ENCODE results near the gene TCEAL7.
"Not testable (repeated sequence)": the region's sequence is repeated elsewhere in the genome, so short reads cannot be mapped to it uniquely, and the experiment has no call there.

The TCEAL7 gene, protein sequence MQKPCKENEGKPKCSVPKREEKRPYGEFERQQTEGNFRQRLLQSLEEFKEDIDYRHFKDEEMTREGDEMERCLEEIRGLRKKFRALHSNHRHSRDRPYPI

GRCh38 chrX:103329991-103330390, at the start of gene TCEAL7:
TSS of gene TCEAL7 (plus strand) at chrX:103330239. CDS start at chrX:103331404, 1,165 bp downstream.
- no peak within 1 kb of the TSS for H3K27ac ChIP-seq (ENCODE audit: low read depth in 2 of 2, low read length in 2 of 2)
- H3K9me3 ChIP-seq (ENCODE audit: control insufficient read depth in 2 of 2, low read length in 2 of 2), result no peaks in the 10 kb centered on the region
- H3K4me1 ChIP-seq (ENCODE audit: control insufficient read depth in 2 of 2, insufficient read depth in 2 of 2, low read length in 2 of 2), result no peaks in the 10 kb centered on the region
- H3K27me3 ChIP-seq (ENCODE audit: control insufficient read depth in 2 of 2, insufficient read depth in 2 of 2, low read length in 2 of 2), result peaks cover 0 to 11% of the 10 kb centered on the region in 2 donors
- no peaks in the 10 kb centered on the region for H3K36me3 ChIP-seq (ENCODE audit: control insufficient read depth in 2 of 2, insufficient read depth in 2 of 2, low read length in 2 of 2)
- peak within 1 kb of the TSS; percentile 5 to 50 for H3K4me3 ChIP-seq (ENCODE audit: low read length in 2 of 2)
- peak within 1 kb of the TSS in 1 of 2 donors; percentile 20 for H3K9ac ChIP-seq (ENCODE audit: low read depth in 1 of 2, low read length in 2 of 2)

- H3K4me1 ChIP-seq (ENCODE audit: control insufficient read depth in 2 of 2, insufficient read depth in 2 of 2, low read length in 2 of 2), result no peaks in the 10 kb centered on the region
- H3K36me3 ChIP-seq (ENCODE audit: control insufficient read depth in 2 of 2, insufficient read depth in 2 of 2, low read length in 2 of 2), result no peaks in the 10 kb centered on the region
- H3K9ac ChIP-seq (ENCODE audit: low read depth in 1 of 2, low read length in 2 of 2), result no peak overlapping the region
- H3K4me3 ChIP-seq (ENCODE audit: low read length in 2 of 2), result no peak overlapping the region
- peaks cover 0 to 3% of the 10 kb centered on the region in 2 donors for H3K27me3 ChIP-seq (ENCODE audit: control insufficient read depth in 2 of 2, insufficient read depth in 2 of 2, low read length in 2 of 2)
- H3K27ac ChIP-seq (ENCODE audit: low read depth in 2 of 2, low read length in 2 of 2), result no peak overlapping the region
- no peaks in the 10 kb centered on the region for H3K9me3 ChIP-seq (ENCODE audit: control insufficient read depth in 2 of 2, low read length in 2 of 2)
These were observed 36.9 kb upstream of the TCEAL7 start for GRCh38 chrX:103293118-103293517.

- Histone ChIP-seq H3K36me3 (ENCODE audit: control insufficient read depth in 2 of 2, insufficient read depth in 2 of 2, low read length in 2 of 2) (no peaks in the 10 kb centered on the region), H3K4me1 (ENCODE audit: control insufficient read depth in 2 of 2, insufficient read depth in 2 of 2, low read length in 2 of 2) (no peaks in the 10 kb centered on the region), H3K9me3 (ENCODE audit: control insufficient read depth in 2 of 2, low read length in 2 of 2) (no peaks in the 10 kb centered on the region), H3K4me3 (ENCODE audit: low read length in 2 of 2) (no peak overlapping the region), H3K27me3 (ENCODE audit: control insufficient read depth in 2 of 2, insufficient read depth in 2 of 2, low read length in 2 of 2) (no peaks in the 10 kb centered on the region), H3K9ac (ENCODE audit: low read depth in 1 of 2, low read length in 2 of 2) (no peak overlapping the region), H3K27ac (ENCODE audit: low read depth in 2 of 2, low read length in 2 of 2) (no peak overlapping the region)
These were observed 25.3 kb upstream of the TCEAL7 start for GRCh38 chrX:103304705-103305104.

DNA sequence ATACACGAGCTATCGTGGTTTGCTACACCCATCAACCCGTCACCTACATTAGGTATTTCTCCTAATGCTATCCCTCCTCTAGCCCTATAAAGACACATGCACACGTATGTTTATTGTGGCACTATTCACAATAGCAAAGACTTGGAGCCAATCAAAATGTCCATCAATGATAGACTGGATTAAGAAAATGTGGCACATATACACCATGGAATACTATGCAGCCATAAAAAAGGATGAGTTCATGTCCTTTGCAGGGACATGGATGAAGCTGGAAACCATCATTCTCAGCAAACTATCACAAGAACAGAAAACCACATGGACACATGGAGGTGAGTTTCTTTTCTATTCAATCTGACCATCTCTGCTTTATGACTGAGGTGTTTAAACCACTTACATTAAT, 24.4 kb upstream of the TCEAL7 start:
- H3K27me3 ChIP-seq (ENCODE audit: control insufficient read depth in 2 of 2, insufficient read depth in 2 of 2, low read length in 2 of 2); H3K4me3 ChIP-seq (ENCODE audit: low read length in 2 of 2); H3K36me3 ChIP-seq (ENCODE audit: control insufficient read depth in 2 of 2, insufficient read depth in 2 of 2, low read length in 2 of 2); H3K27ac ChIP-seq (ENCODE audit: low read depth in 2 of 2, low read length in 2 of 2); H3K9ac ChIP-seq (ENCODE audit: low read depth in 1 of 2, low read length in 2 of 2); H3K9me3 ChIP-seq (ENCODE audit: control insufficient read depth in 2 of 2, low read length in 2 of 2); H3K4me1 ChIP-seq (ENCODE audit: control insufficient read depth in 2 of 2, insufficient read depth in 2 of 2, low read length in 2 of 2): not testable (repeated sequence)

DNA sequence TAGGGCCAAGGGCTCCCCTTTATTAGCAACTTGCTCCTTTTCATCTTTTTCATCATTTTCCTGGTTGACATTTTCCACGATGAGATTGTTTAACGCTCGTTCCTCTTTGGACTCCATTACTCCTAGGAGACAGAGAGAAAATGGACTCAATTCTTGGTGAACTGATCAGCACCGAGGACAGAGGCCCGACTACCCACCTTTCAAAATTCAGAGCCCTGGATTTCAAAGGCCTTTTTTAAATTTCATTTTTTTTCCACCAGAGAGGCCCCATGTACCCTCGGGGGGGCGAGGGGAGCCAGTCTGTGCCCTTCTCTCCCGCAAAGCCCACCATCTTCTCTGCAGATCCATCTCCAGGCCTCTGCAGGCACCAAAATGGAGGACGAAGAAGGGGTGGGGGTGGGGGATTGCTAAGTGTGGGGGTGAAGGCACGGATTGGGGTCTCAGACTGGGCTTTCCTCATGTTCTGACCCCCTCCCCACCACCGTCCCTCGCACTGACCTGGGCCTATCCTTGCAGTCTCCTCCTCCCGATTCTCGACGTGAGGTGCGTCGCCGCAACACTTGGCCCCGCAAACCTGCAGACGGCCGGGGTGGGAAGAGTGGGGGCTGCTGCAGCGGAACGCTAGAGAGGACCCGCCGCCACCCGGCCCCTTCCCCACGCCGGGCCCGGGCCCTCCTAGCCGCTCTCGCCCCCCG, 20.0 kb upstream of the TCEAL7 start:
- H3K4me1 ChIP-seq (ENCODE audit: control insufficient read depth in 2 of 2, insufficient read depth in 2 of 2, low read length in 2 of 2), result peaks cover 0 to 3% of the 10 kb centered on the region in 2 donors
- H3K36me3 ChIP-seq (ENCODE audit: control insufficient read depth in 2 of 2, insufficient read depth in 2 of 2, low read length in 2 of 2), result no peaks in the 10 kb centered on the region
- H3K4me3 ChIP-seq (ENCODE audit: low read length in 2 of 2), result peak overlapping the region in 1 of 2 donors; percentile 57
- H3K27ac ChIP-seq (ENCODE audit: low read depth in 2 of 2, low read length in 2 of 2), result no peak overlapping the region
- peak overlapping the region in 1 of 2 donors; percentile 57 for H3K9ac ChIP-seq (ENCODE audit: low read depth in 1 of 2, low read length in 2 of 2)
- H3K27me3 ChIP-seq (ENCODE audit: control insufficient read depth in 2 of 2, insufficient read depth in 2 of 2, low read length in 2 of 2), result no peaks in the 10 kb centered on the region
- H3K9me3 ChIP-seq (ENCODE audit: control insufficient read depth in 2 of 2, low read length in 2 of 2), result no peaks in the 10 kb centered on the region

DNA sequence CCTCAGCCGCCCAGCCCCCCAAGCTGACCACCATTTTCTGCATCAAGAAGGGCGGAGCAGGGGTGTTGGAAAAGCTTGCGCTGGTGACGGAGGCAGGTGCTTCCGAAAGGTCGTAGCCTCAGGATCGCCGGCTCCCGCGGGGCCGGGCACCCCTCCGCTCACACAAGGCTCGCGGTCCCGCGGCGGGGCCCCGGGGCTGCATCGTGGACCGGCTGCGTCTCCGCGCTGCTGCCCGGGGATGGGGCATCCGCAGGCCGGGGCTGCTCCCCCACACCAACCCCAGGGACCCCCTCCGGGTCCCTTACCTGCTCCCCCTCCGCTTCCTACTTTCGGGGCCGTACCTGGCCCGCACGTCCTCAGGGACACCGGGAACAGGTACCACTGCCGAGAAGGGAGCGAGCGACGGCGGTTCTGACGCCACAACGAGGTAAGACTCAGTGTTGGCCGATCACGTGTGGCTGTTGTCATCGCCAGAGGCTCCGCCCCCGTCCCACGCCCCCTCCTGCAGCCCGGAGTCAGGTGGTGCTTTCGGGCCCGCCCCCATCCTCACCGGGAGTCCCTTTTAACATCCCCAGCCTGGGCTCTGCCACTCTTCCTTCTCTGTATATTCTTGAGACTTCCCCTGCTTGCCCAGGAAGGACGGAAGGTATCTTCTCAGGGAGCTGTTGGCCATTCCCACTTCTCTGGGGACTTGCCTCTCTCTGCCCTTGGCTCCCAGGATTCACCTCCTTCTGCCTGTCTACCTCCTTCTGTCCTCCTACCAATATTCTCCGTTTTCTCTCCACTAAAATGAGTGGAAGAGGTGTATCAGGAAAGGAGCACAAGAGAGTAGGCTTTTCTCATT, 19.3 kb upstream of the TCEAL7 start, which contains the start of gene BEX2:
TSS of gene BEX2 (minus strand) at position 436 of the 844 bp plus-strand sequence. CDS start 1,014 bp downstream, outside the sequence.
- Histone ChIP-seq H3K4me3 (ENCODE audit: low read length in 2 of 2) (peak within 1 kb of the TSS; percentile 57 to 67), H3K36me3 (ENCODE audit: control insufficient read depth in 2 of 2, insufficient read depth in 2 of 2, low read length in 2 of 2) (no peaks in the 10 kb centered on the region), H3K27me3 (ENCODE audit: control insufficient read depth in 2 of 2, insufficient read depth in 2 of 2, low read length in 2 of 2) (no peaks in the 10 kb centered on the region), H3K27ac (ENCODE audit: low read depth in 2 of 2, low read length in 2 of 2) (no peak within 1 kb of the TSS), H3K4me1 (ENCODE audit: control insufficient read depth in 2 of 2, insufficient read depth in 2 of 2, low read length in 2 of 2) (peaks cover 0 to 3% of the 10 kb centered on the region in 2 donors), H3K9ac (ENCODE audit: low read depth in 1 of 2, low read length in 2 of 2) (peak within 1 kb of the TSS; percentile 9 to 57), H3K9me3 (ENCODE audit: control insufficient read depth in 2 of 2, low read length in 2 of 2) (no peaks in the 10 kb centered on the region)

- Histone ChIP-seq H3K9ac (ENCODE audit: low read depth in 1 of 2, low read length in 2 of 2) (no peak overlapping the region), H3K4me1 (ENCODE audit: control insufficient read depth in 2 of 2, insufficient read depth in 2 of 2, low read length in 2 of 2) (peaks cover 0 to 3% of the 10 kb centered on the region in 2 donors), H3K9me3 (ENCODE audit: control insufficient read depth in 2 of 2, low read length in 2 of 2) (no peaks in the 10 kb centered on the region), H3K4me3 (ENCODE audit: low read length in 2 of 2) (peak overlapping the region in 1 of 2 donors; percentile 67), H3K36me3 (ENCODE audit: control insufficient read depth in 2 of 2, insufficient read depth in 2 of 2, low read length in 2 of 2) (no peaks in the 10 kb centered on the region), H3K27ac (ENCODE audit: low read depth in 2 of 2, low read length in 2 of 2) (no peak overlapping the region), H3K27me3 (ENCODE audit: control insufficient read depth in 2 of 2, insufficient read depth in 2 of 2, low read length in 2 of 2) (no peaks in the 10 kb centered on the region)
These were observed 18.6 kb upstream of the TCEAL7 start for GRCh38 chrX:103311399-103311780.

- Histone ChIP-seq H3K4me3 (ENCODE audit: low read length in 2 of 2) (peak overlapping the region in 1 of 2 donors; percentile 33), H3K9ac (ENCODE audit: low read depth in 1 of 2, low read length in 2 of 2) (no peak overlapping the region), H3K4me1 (ENCODE audit: control insufficient read depth in 2 of 2, insufficient read depth in 2 of 2, low read length in 2 of 2) (no peaks in the 10 kb centered on the region), H3K27ac (ENCODE audit: low read depth in 2 of 2, low read length in 2 of 2) (no peak overlapping the region), H3K9me3 (ENCODE audit: control insufficient read depth in 2 of 2, low read length in 2 of 2) (no peaks in the 10 kb centered on the region), H3K36me3 (ENCODE audit: control insufficient read depth in 2 of 2, insufficient read depth in 2 of 2, low read length in 2 of 2) (no peaks in the 10 kb centered on the region), H3K27me3 (ENCODE audit: control insufficient read depth in 2 of 2, insufficient read depth in 2 of 2, low read length in 2 of 2) (peaks cover 0 to 11% of the 10 kb centered on the region in 2 donors)
These were observed 746 bp downstream of the TCEAL7 start for GRCh38 chrX:103330681-103331288.

DNA sequence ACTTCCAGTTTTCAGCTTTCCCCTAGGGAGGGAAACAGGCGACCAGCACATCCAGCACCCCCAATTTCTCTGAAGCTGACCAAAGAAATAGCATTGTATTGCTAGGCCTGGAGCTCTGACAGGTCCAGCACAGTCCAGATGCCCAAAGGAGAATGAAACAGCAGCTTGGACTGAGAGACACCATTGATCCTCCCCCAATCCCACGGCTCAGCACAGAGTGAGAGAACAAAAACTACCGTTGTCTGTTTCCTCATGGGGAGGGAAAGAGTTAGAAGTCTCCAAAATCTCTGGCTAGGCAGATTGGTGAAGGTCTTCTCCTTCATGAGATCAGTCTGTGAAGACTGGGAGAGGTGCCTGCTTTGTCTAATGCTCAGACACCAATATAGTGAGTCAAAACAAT, 8.6 kb downstream of the TCEAL7 start:
- H3K36me3 ChIP-seq (ENCODE audit: control insufficient read depth in 2 of 2, insufficient read depth in 2 of 2, low read length in 2 of 2), result no peaks in the 10 kb centered on the region
- no peak overlapping the region for H3K9ac ChIP-seq (ENCODE audit: low read depth in 1 of 2, low read length in 2 of 2)
- H3K27me3 ChIP-seq (ENCODE audit: control insufficient read depth in 2 of 2, insufficient read depth in 2 of 2, low read length in 2 of 2), result peaks cover 4 to 9% of the 10 kb centered on the region in 2 donors
- H3K9me3 ChIP-seq (ENCODE audit: control insufficient read depth in 2 of 2, low read length in 2 of 2), result no peaks in the 10 kb centered on the region
- no peak overlapping the region for H3K27ac ChIP-seq (ENCODE audit: low read depth in 2 of 2, low read length in 2 of 2)
- no peaks in the 10 kb centered on the region for H3K4me1 ChIP-seq (ENCODE audit: control insufficient read depth in 2 of 2, insufficient read depth in 2 of 2, low read length in 2 of 2)
- H3K4me3 ChIP-seq (ENCODE audit: low read length in 2 of 2), result no peak overlapping the region

GRCh38 chrX:103343105-103343504, 13.1 kb downstream of the TCEAL7 start:
- no peaks in the 10 kb centered on the region for H3K4me1 ChIP-seq (ENCODE audit: control insufficient read depth in 2 of 2, insufficient read depth in 2 of 2, low read length in 2 of 2)
- H3K36me3 ChIP-seq (ENCODE audit: control insufficient read depth in 2 of 2, insufficient read depth in 2 of 2, low read length in 2 of 2), result no peaks in the 10 kb centered on the region
- no peak overlapping the region for H3K4me3 ChIP-seq (ENCODE audit: low read length in 2 of 2)
- no peaks in the 10 kb centered on the region for H3K9me3 ChIP-seq (ENCODE audit: control insufficient read depth in 2 of 2, low read length in 2 of 2)
- H3K9ac ChIP-seq (ENCODE audit: low read depth in 1 of 2, low read length in 2 of 2), result no peak overlapping the region
- peaks cover 3 to 4% of the 10 kb centered on the region in 2 donors for H3K27me3 ChIP-seq (ENCODE audit: control insufficient read depth in 2 of 2, insufficient read depth in 2 of 2, low read length in 2 of 2)
- H3K27ac ChIP-seq (ENCODE audit: low read depth in 2 of 2, low read length in 2 of 2), result no peak overlapping the region

Data from mucosa of rectum (tissue), 2 donors.